HepG2 (cell line): Measurements from ENCODE around the gene ASTN2. TPM values are rescaled to one million over a fixed set of nuclear protein-coding genes. Genes with fewer than 3 reads are reported as not detected.

ENCODE experiments used
- ATAC-seq: fragments of 200-7000 bp; cut with Tn5 transposase; 3 replicates; pipeline ENCODE4 v1.9.1; 2020; ENCODE audit warnings: mild to moderate bottlenecking, moderate library complexity
- BruUV-seq: library from RNA; stranded (reverse); fragments of 400-500 nt; replicated peaks from 2 replicates; lab custom pipeline; 2021; lab: Mats Ljungman, UMichigan
- CTCF ChIA-PET: fragments of 300-600 bp; formaldehyde crosslinking; extraction: SDS; loops from one replicate; lab custom pipeline; 2021; ENCODE audit warnings: low total read pairs, inconsistent platforms, low intra/inter-chr PET ratio; lab: Yijun Ruan, JAX
- POLR2A ChIA-PET: fragments of 350-600 bp; sonication (Branson Sonifier 250); formaldehyde crosslinking; loops from one replicate; lab custom pipeline; 2020; ENCODE audit warnings: antibody characterized with exemption, inconsistent platforms; lab: Yijun Ruan, JAX
- DNase-seq: peaks from one replicate; pipeline ENCODE4 v3.0.0-alpha.2; 2015; ENCODE audit warnings: low spot score
- FAIRE-seq: peaks from 3 replicates; lab custom pipeline; 2011; peaks lifted over from hg19 to GRCh38; lab: Jason Lieb, UNC
- H2AFZ ChIP-seq: one replicate; pipeline ENCODE4 v1.6.1; 2011; ENCODE audit warnings: low read length, inconsistent platforms
- H3K27ac ChIP-seq: fragments of 300-600 bp; 3 replicates; pipeline ENCODE4 v1.8.0; 2011; ENCODE audit warnings: mixed run types, mild to moderate bottlenecking, mixed read lengths, low read length, inconsistent platforms; ENCODE audit not compliant: insufficient read depth; ENCODE audit errors: extremely low read length
- H3K27me3 ChIP-seq, 2 experiments: fragments of 200-600 bp in 1 of 2; 2 replicates in 1 of 2; 3 replicates in 1 of 2; pipeline versions ENCODE4 v1.6.0 to v1.8.0; 2011; ENCODE audit warnings: low read length in 2 of 2, mild to moderate bottlenecking in 2 of 2, moderate library complexity in 2 of 2, inconsistent platforms in 1 of 2; ENCODE audit not compliant: insufficient read depth in 2 of 2, control insufficient read depth in 1 of 2
- H3K36me3 ChIP-seq, 2 experiments: fragments of 200-600 bp in 1 of 2; replicated peaks in 1 of 2; 2 replicates in 1 of 2; 3 replicates in 1 of 2; pipeline versions ENCODE4 v1.5.1 to v1.8.0; 2011; ENCODE audit warnings: low read length in 2 of 2, inconsistent platforms in 1 of 2; ENCODE audit not compliant: insufficient read depth in 2 of 2, control insufficient read depth in 1 of 2
- H3K4me1 ChIP-seq: 2 replicates; pipeline ENCODE4 v1.5.1; 2012; ENCODE audit warnings: low read length, inconsistent platforms; ENCODE audit not compliant: insufficient read depth
- H3K4me2 ChIP-seq: 2 replicates; pipeline ENCODE4 v1.6.0; 2011; ENCODE audit warnings: low read depth, low read length, inconsistent platforms
- H3K4me3 ChIP-seq, 3 experiments: fragments of 200-600 bp in 1 of 3; sonication (generic), shearing (Covaris generic) in 1 of 3; replicated peaks in 1 of 3; 2 replicates each; pipeline ENCODE4 v1.5.1; 2011 to 2016; ENCODE audit warnings: low read length in 3 of 3, inconsistent platforms in 2 of 3, low read depth in 2 of 3, mild to moderate bottlenecking in 2 of 3, control low read depth in 1 of 3, mixed read lengths in 1 of 3; ENCODE audit not compliant: insufficient read depth in 1 of 3
- H3K79me2 ChIP-seq: one replicate; pipeline ENCODE4 v1.6.1; 2011; ENCODE audit warnings: low read length, inconsistent platforms; ENCODE audit not compliant: insufficient read depth
- H3K9ac ChIP-seq: 2 replicates; pipeline ENCODE4 v1.6.0; 2011; ENCODE audit warnings: mild to moderate bottlenecking, low read depth, low read length, inconsistent platforms; ENCODE audit not compliant: insufficient read depth
- H3K9me3 ChIP-seq: 2 replicates; pipeline ENCODE4 v1.5.1; 2012; ENCODE audit warnings: mild to moderate bottlenecking, low read length
- H4K20me1 ChIP-seq: 2 replicates; pipeline ENCODE4 v1.6.0; 2011; ENCODE audit warnings: inconsistent platforms, mild to moderate bottlenecking, low read length, moderate library complexity; ENCODE audit not compliant: insufficient read depth
- MAFF ChIP-seq: IDR thresholded peaks from 2 replicates; pipeline ENCODE4 v1.6.1; 2011; ENCODE audit warnings: low read depth, low read length, improper control_type of control experiment
- MAFK ChIP-seq, 2 experiments: IDR thresholded peaks in 1 of 2; conservative IDR thresholded peaks in 1 of 2; 2 replicates each; pipeline ENCODE4 v1.6.1; 2011; ENCODE audit warnings: improper control_type of control experiment in 2 of 2, low read length in 2 of 2
- MAZ ChIP-seq, 2 experiments: sonication (generic) in 1 of 2; formaldehyde crosslinking in 1 of 2; IDR thresholded peaks; 2 replicates each; pipeline versions ENCODE4 v1.5.0 to v1.6.1; 2012 to 2020; ENCODE audit warnings: low read depth in 2 of 2, mild to moderate bottlenecking in 2 of 2, borderline replicate concordance in 1 of 2, improper control_type of control experiment in 1 of 2, low read length in 1 of 2, missing genetic modification reagents in 1 of 2, moderate library complexity in 1 of 2
- ZNF780A ChIP-seq: sonication (generic); formaldehyde crosslinking; IDR thresholded peaks from 2 replicates; pipeline ENCODE4 v1.8.0; 2022; ENCODE audit warnings: mild to moderate bottlenecking, missing genetic modification reagents, moderate library complexity
- WGBS: methylation state at CpG from one replicate; pipeline ENCODE4 v1.1.6; 2017; ENCODE audit warnings: low lambda C conversion rate; 5-methylcytosine and 5-hydroxymethylcytosine counted together
- in situ Hi-C: cut with HindIII; loops from 2 replicates; pipeline ENCODE4 v1.10.0; 2017; ENCODE audit warnings: low pct_unique_long_range_greater_than_20kb; ENCODE audit not compliant: extremely low pct_ligation_motif_present
- intact Hi-C: fragments of 100-400 bp; cut with micrococcal nuclease; formaldehyde crosslinking; loops from one replicate; pipeline ENCODE4 v1.10.0; 2022; ENCODE audit not compliant: unreplicated experiment
- polyA plus RNA-seq, 8 experiments: library from polyadenylated mRNA; depleted of rRNA in 3 of 8; stranded (reverse) in 7 of 8; unstranded in 1 of 8; fragments of >200 nt; fragmentation: Illumina TruSeq in 4 of 8; extraction: Trizol in 4 of 8; gene quantifications; 2 replicates each; pipeline versions ENCODE4 v1.2.1 to v1.2.3, GENCODE V29; 2011 to 2016; ENCODE audit warnings: low read depth in 4 of 8, missing spikeins in 1 of 8, mixed read lengths in 1 of 8; ENCODE audit not compliant: insufficient read depth in 1 of 8
- total RNA-seq, 5 experiments: library from RNA; depleted of rRNA; stranded (reverse); fragments of >200 nt; fragmentation: Illumina TruSeq; extraction: Trizol; gene quantifications; 2 replicates each; pipeline ENCODE4 v1.2.3, GENCODE V29; 2016; ENCODE audit warnings: low read depth in 1 of 5

ASTN2 gene
- total and polyA plus RNA-seq, 2 of the 13 experiments (the other 11 are each of a cell fraction or from before 2014, with no cell fraction given): 5.2 to 13.5 TPM

- 97% methylated on average over 2 of the region's 2 CpGs for whole genome bisulfite sequencing
- TF ChIP-seq MAZ (IDR thresholded peaks at IDR 0.05; ENCODE audit: borderline replicate concordance, low read depth, low read length): no peak
- no peak for TF ChIP-seq MAZ (CRISPR knock-in tag; IDR thresholded peaks at IDR 0.05; ENCODE audit: low read depth)
- peak in 1 of 2 experiments; percentile 28; a peak in 1 of 4 replicates for TF ChIP-seq MAFK (conservative IDR thresholded peaks at IDR 0.05 in 1 of 2, IDR thresholded peaks at IDR 0.05 in 1 of 2; ENCODE audit: low read length in 2 of 2)
- TF ChIP-seq, all 625 proteins: peak for 1
- ATAC-seq: no peak
- Histone ChIP-seq H3K27ac (no peak overlapping the region), H3K9ac (no peak overlapping the region), H2AFZ (no peak overlapping the region), H3K4me3 (no peak overlapping the region), H4K20me1 (no peaks in the 10 kb centered on the region), H3K4me1 (no peaks in the 10 kb centered on the region), H3K9me3 (no peaks in the 10 kb centered on the region), H3K27me3 (no peaks in the 10 kb centered on the region), H3K36me3 (peaks cover 8 to 19% of the 10 kb centered on the region in 2 experiments; a peak in 4 of 5 replicates), H3K4me2 (no peak overlapping the region), H3K79me2 (no peaks in the 10 kb centered on the region)
- intact Hi-C loops (no loop called here), in situ Hi-C loops (no loop called here)
- ChIA-PET POLR2A (no interaction called here), CTCF (no interaction called here)
- no peak for DNase-seq
- FAIRE-seq: no peak
- no TSS peak for BruUV-seq
These were observed 713.7 kb downstream of the ASTN2 start for GRCh38 chr9:116700882-116701865.

GRCh38 chr9:116700279-116700678 lies 714.6 kb downstream of the ASTN2 start:
- Histone ChIP-seq H3K36me3 (peaks cover 8 to 19% of the 10 kb centered on the region in 2 experiments; a peak in 4 of 5 replicates), H3K4me1 (no peaks in the 10 kb centered on the region), H3K9me3 (no peaks in the 10 kb centered on the region), H3K27me3 (no peaks in the 10 kb centered on the region), H3K9ac (no peak overlapping the region), H3K4me3 (no peak overlapping the region), H4K20me1 (no peaks in the 10 kb centered on the region), H2AFZ (no peak overlapping the region), H3K4me2 (no peak overlapping the region)
- WGBS: 100% methylated on average over 1 of the region's 1 CpG
- CTCF ChIA-PET: no interaction called here
- BruUV-seq: no TSS peak
- in situ Hi-C loops: no loop called here
- TF ChIP-seq MAFF (peak; percentile 54; the same call in 1 of the 2 replicates), MAFK (conservative IDR thresholded peaks at IDR 0.05 in 1 of 2, IDR thresholded peaks at IDR 0.05 in 1 of 2; ENCODE audit: low read length in 2 of 2) (peak in 1 of 2 experiments; percentile 58; a peak in 2 of 4 replicates), ZNF780A (no peak)
- TF ChIP-seq, all 625 proteins: peak for 2
- FAIRE-seq (no peak), ATAC-seq (no peak), DNase-seq (no peak)
- POLR2A ChIA-PET: no interaction called here
- intact Hi-C loops: no loop called here
- Histone ChIP-seq H3K79me2 (no peaks in the 10 kb centered on the region), H3K27ac (no peak overlapping the region)
